Stimulated activated CD8-positive, alpha-beta memory T cell treated with anti-CD3 and anti-CD28 coated beads, Interleukin-2, amount 100 ng/mL, for 48 hours (primary cell): ENCODE results near the gene BRF1.
A peak's percentile ranks its signal among the peaks of the same experiment; 100 is the strongest.

Source experiments
- DNase-seq, 2 donors: peaks; one replicate each; pipeline ENCODE4 v3.0.0-alpha.2; 2020; ENCODE audit warnings: low read depth in 2 of 2

Gene BRF1

DNA sequence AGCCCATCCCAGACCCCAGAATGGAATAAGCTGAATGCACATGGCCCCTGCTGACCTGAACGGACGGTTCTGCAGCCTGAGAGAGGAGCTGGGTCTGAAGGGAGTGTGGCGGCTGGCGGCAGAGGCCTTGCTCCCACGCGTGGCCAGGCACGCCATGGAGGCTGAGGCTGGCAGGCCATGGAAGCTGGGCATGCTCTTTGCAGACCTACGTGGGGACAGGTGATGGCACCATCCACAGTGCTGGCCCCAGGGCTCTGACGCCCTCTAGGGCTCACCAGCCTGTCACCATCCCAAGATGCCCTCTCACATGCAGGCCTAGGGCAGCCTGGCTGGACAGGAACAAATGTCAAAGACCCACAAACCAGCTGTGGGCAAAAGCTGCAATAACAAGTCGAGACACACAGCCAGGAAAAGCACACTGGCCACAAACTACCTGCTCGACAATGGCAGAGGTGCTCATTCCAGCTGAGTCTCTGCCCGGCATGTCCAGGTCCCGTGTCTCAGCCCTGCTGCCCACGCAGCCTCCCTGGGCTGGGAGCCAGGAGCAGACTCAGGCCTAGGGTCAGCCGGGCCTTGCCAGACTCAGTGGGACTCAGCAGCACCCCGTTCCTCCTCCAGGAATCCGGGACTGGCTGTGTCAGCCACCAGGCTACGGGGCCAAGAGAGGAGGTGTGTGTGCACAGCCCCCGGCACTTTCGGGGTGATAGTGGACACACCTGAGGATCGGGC, 32.8 kb downstream of the BRF1 start:
- DNase-seq = no peak

DNA sequence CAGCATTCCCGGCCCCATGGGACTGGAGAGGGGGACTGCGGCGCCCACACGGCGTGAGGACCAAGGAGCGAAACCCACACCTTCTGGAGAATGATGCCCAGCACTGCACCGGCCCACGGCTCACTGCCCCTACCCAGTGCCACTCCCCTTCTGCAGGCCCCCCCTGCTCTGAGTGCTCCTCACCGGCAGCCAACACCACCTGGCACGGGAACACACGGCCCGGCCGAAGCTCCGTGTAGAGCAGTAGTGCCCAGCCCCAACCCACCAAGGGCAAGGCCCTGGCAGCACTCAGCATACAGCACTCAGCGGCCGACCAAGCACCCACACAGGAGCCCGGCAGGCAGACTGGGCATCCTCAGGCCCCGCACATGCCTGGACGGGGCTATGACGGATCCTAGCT, 39.0 kb downstream of the BRF1 start:
- no peak for DNase-seq

DNA sequence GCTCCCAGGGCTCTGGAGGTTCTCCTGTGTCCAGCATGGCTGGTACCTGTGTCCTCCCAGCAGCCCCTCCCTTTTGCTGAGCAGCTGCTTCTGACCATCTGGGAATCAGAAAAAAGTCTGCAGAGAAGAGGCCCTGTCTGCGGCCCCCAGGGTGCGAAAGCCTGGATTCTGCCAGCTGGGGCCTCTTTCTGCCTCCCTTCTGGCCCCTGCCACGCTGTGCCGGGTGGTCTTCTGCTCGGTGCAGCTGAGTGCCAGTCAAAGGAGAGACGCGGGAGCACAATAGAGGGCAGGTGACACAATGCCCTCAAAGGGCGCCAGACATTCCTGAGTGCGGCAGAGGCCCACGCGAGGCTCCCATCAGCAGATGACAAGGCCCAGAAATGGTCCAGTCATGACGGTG, 39.8 kb downstream of the BRF1 start:
- DNase-seq = no peak

DNA sequence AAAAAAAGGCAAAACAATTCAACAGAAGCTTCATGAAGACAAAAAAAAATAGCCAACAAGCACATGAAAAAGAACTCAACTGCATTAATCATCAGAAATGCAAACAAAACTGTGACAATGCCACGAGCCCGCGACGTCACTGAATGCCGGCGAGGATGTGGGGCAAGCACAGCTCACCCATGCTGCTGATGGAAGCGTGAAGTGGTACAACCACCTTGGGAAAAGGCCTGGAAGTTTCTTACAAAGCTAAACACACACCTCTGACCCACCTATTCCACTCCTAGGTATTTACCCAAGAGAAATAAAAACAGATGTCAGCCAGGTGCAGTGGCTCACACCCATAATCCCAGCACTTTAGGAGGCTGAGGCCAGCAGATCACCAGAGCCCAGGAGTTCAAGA, 42.0 kb downstream of the BRF1 start:
- DNase-seq = no peak

DNA sequence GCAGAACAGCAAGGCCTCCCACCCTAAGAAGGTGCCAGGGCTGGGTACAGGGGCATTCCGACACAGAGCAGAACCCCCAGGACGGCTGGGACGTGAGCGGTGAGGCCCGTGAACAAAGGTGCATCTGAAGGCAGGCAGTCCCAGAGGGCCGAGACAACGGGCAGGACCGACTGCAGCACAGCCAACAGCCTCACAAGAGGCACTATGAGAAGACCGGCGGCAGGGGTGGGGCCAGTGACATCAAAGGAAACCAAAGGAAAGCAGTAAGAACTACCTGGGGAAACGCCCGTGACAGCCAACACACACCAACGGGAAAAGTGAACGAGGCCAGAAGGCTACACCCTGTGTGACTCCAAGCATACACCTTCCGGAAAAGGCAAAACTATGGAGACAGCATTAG, 43.3 kb downstream of the BRF1 start:
- DNase-seq = no peak

DNA sequence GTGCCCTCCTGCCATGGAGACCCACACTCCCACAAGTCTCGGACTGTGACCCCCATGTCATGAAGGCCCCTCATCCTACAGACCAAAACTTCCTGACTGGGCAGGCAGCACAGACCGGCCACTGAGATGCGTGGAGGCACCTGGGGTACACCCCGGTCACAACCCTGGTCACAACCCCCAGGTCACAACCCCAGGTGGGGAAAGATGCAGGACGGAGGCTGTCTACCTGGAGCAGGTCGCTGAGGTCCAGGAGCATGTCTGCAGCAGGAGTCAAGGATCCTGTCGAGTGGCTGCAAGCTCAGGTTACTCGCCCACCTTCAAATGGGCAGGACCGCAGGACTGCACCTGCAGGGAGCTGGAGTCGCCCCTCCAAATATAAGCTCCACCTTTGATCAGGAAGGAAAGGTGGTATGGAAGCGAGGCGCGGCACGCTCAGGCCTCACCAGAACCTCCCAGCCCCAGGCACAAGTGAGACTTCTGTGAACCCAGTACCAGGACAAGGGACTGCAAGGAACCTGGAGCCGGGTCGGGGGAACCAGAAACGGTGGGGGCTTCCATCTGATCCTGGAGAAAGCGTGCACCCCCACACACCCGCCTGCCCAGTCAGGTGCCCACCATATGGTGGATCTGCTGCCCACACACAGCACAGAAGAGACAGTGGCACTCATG, 44.4 kb downstream of the BRF1 start:
- no peak for DNase-seq

DNA sequence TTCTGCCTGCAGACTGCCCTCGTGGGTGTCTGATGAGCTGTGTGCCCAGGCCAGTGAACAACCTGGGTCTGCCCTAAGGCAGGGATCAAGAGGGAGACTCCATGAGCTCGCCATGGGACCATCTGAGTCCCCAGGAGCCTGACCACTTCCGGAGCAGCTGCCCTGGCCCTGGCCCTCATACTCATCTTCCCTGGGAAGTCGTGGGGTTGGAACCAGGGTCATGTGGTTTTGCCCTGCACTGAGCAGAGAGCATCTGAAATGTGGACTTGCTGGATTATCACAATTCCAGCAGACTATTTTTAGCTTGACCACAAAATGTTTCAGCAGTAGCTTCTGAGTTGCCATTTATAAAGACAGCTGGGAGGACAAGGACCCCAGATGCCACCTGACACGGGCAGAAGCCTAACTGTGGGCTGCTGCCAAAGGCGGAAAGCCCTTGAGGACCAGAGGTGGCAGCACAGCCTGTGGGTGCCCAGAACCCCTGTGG, 45.7 kb downstream of the BRF1 start:
- DNase-seq = no peak

DNA sequence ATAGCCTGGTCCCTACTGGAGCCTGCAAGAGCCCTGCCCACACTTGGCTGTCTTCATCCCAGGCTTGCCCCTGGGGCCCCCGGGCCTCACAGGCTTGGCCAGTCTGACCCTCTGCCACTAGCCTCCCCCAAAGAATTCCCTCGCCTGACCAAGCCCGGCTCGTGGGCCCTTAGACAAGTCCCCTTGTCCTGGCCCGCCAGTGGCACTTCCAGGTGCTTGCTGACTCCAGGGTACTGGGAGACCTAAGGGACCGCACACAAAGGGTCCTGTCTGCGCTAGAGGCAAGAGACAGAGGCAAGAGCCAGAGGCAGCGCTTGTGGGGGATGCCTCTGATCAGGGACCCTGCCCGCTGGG, 47.5 kb downstream of the BRF1 start:
- no peak for DNase-seq

DNA sequence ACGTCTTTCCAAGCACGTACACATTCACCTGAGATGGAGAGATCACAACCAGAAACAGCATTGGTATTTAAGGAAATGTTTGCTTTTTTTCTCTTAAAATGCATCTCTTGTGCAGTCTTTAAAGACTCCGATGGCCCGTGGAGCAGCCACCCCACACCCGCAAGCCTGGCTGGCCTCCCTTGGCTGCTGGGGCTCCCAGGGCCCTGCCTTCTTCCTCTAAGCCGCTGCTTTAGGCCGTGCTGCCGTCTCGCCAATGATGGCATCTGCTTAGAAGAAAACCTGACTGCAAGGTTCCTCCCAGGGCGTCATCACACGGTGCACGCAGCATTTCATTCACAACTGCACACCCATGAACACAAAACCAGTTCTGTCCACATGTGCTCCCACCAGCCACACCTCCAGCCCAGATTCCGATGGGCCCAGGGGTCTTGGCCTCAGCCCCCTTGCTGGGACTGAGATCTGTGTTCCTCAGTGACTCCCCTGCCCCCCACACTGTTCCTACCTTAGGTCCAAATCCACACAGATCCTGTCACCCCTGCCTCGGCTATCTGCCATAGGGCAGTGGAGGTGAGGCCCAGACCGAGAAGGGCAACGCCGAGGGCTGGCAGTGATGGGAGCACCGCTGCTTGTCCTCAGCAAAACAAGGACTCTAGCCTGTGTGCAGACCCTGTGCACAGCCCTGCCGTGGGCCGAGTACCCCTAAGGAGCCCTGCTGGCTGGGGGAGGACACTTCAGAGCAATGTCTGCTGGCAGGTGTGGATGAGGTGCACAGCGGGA, 48.1 kb downstream of the BRF1 start:
- no peak for DNase-seq

DNA sequence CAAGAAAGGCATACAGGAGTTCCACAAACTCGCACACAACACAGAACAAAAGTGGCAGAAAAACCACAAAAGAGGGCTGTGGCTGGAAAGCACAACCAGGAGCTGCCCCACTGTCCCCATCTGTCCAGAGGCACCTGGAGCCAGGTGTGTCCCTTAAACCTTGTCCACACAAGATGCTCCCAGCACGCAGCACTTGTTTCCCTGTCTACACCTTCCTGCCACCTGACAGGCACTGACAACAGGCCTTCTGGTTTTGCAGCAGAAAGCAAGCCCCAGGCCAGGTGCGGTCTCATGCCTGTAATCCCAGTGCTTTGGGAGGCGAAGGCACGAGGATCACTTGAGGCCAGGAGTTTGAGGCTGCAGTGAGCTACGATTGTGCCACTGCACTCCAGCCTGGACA, 48.9 kb downstream of the BRF1 start:
- DNase-seq = no peak

DNA sequence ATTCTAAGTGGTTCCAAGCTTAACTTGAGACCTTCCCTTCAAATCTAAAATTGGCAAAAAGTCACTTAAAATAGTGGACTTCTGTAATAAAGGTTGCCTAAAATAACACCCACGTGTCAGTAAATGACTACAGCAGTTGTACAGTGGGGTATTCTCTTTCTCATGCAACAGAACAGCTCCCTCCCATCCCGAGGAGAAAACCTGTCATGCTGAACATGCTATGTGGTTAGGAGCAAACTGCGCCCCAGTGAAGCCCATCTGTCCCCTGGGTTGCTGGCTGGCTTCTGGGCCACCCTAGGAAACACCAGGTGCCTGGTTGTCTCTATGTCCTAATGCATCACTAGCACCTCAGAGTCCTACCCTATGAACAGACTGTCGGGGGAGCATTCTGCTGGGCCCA, 49.8 kb downstream of the BRF1 start:
- DNase-seq = no peak

DNA sequence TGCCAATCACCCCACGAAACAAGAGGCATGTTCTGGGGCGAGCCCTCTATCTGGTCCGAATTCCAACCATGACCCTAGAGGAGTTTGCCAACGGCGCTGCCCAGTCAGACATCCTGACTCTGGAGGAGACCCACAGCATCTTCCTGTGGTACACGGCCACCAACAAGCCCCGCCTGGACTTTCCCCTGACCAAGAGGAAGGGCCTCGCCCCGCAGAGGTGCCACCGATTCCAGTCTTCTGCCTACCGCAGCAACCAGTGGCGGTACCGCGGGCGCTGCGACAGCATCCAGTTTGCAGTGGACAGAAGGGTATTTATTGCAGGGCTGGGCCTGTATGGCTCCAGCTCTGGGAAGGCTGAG, 50.8 kb downstream of the BRF1 start:
- no peak for DNase-seq

DNA sequence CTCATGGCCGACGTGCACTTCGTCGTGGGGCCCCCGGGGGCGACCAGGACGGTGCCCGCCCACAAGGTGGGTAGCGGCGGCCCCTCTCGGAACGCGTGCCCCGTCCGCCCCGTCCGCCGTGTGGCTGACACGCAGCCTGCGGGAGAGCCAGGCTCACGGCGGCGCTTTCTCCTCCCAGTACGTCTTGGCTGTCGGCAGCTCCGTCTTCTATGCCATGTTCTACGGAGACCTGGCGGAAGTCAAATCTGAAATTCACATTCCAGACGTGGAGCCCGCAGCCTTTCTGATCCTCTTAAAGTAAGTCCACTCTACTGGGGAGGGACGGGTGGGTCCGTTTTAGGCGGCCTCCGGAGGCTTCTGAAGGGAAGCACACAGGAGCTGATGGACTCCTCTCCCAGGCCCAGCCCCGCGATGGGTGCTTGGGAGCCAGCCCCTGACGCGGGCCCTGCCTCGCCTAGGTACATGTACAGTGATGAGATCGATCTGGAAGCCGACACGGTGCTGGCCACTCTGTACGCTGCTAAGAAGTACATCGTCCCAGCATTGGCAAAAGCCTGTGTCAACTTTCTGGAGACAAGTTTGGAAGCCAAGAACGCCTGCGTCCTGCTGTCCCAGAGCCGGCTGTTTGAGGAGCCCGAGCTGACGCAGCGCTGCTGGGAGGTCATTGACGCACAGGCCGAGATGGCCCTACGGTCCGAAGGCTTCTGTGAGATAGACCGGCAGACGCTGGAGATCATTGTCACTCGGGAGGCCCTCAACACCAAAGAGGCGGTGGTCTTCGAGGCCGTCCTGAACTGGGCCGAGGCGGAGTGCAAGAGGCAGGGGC, 51.4 kb downstream of the BRF1 start:
- DNase-seq = no peak

DNA sequence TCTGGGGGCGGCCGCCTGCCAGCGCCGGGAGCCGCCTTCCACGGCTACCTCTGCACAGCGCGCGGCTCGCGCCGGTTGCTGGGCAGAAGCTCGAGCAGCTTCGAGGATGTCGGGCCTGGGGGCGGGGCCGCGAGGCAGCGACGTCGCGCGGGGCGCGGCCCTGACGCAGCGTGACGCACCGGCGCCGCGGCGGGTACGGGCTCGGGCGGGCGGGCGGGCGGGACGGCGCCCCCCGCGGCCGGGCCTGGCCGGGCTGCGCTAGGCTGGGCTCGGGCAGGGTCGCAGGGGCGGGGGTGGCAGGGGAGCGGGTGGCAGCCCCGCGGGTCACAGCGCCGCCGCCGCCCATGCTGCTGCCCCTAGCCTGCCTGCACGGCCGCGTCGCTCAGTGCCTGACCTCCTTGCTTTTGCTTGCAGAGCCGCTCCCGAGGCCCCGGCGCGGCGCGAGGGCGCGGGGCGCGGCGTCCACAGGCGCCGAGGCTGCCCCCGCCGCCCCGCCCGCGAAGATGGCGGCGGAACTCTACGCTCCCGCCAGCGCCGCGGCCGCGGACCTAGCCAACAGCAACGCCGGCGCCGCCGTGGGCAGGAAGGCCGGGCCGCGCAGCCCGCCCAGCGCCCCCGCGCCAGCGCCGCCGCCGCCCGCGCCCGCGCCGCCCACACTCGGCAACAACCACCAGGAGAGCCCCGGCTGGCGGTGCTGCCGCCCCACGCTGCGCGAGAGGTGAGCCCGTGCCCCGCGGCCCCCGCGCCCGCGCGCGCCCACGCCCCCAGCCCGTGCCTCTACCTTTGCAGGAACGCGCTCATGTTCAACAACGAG, 52.2 kb downstream of the BRF1 start, which contains the start of gene BTBD6:
Gene BTBD6 (plus strand): TSS at position 166 of the 814 bp plus-strand sequence. CDS start 179 bp downstream, at position 345.
- peak; percentile 80 to 82 for DNase-seq

DNA sequence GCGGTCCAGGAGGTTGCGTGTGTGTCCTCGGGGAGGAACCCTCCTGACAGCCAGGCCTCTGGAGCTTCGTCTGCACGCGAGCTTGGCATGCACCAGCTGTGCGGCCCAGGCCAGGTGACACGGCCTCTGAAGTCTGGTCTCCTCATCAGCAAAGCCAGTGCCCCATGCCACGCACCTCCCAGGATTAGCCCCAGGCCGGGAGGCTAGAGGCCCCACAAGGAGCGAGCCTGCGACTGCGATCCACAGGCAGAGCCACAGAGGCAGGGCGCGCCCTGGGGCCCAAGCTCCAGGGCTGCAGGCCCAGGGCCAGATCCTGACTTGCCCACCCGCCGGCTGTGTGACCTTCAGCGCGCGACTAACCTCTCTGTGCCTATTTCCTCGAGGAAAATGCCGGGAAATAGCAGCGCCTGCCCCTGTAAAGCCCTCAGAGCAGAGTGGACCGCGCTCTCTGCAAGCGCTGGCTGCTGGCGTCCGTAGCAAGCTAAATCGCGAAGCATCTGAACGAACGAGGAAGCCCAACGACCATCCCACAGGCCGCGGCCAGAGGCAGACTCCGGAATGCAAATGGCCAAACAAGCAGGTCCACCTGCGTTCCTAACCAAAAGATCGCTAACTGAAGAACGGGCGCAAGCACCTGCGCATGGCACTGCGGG, 53.0 kb downstream of the BRF1 start:
- DNase-seq = no peak

DNA sequence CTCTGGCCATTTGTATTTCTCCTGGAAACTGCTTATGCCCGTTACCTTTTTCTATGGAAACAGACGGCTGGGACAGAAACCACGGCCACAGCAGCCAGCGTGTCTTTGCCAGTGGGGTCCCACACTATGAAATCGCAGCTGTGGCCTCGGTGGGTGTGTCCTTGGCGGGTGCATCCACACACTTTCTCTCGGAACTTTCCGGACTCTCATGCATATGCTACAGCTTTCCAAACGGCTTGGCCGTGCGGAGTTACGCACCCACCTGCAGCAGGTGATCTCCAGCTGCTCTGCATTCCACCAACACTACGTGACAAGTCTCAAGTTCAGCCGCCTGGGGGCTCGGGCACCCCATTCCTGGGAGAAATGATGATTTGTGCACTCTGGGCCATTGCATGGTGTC, 53.8 kb downstream of the BRF1 start:
- no peak for DNase-seq

DNA sequence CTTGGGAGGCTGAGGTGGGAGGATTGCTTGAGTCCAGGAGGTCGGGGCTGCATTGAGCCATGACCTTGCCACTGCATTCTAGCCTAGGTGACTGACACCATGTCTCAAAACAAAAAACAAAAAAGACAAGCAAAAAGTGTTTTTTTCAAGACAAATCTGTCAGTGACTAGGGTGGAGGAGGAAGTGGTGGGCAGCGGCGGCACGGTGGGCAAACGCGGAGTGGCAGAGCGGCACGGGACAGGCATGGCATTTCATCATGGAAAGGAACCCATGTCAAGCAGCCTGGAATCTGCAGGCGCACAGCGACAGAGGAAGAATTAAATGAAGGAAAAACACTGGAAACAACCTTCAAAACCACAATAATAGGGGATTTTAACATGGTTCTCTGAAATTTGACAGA, 56.5 kb downstream of the BRF1 start:
- no peak for DNase-seq

DNA sequence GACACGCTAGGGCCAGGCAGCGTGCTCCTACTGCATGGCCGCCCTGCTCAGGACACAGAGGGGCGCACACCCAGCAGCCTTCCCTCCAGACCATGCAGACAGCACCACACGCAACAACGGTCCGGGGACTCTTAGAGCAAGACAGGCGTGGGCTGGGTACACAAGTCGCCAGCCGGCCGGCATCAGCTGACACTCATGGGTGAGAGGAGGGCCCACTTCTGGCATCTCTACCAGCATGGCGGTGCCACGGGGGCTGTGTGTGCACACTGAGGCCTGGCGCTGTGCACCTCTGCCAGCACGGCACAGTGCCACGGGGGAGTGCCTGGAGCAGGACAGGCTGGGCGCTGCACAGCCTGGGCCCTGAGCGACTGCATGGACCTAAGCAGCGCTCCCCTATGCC, 59.2 kb downstream of the BRF1 start:
- DNase-seq = no peak

DNA sequence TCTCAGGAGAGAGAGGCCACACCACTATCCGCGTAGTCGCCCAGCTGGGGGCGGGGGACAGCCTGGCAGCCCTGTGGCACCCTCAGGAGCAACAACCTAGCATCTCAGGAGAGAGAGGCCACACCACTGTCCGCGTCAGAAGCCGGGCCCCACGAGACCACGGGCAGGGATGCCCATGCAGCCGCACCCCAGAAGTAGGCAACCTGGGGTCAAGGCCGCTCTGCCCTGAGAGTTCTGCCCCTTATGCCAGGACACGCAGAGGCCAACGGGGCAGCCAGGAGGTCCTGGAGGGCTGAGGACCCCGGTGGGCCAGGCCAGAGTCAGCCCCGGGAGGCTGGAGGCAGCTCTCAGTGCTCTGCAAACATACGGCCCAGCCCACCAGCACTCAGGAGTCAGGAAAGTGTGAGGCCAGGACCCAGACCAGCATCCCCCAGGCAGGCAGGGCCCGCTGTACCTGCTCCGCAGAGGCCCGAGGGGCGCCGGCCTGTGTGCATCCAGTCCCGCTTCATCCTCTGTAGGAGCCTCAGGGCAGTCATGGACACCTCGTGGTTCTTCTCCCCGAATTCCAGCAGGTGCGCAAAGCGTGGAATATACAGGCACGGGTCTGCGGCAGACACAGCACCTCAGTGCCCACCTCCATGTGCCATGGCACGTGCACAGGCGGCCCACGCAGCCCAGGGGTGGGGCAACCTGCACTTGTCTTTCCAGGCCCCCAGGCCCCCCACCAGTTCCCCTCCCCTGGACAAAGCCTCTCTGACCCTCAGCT, 59.8 kb downstream of the BRF1 start:
- DNase-seq = no peak
